Head of caudate nucleus (tissue), 42 donors: ENCODE results near the gene GRIN3B.

Experiments
- DNase-seq, 42 donors: peaks; one replicate each; pipeline versions ENCODE4 v3.0.0 to v3.0.0-alpha.2; 2020 to 2021; ENCODE audit warnings: mixed read lengths in 7 of 42
- intact Hi-C: fragments of 100-400 bp; cut with DNase I; formaldehyde crosslinking; loops from one replicate; pipeline ENCODE4 v1.15.0; 2022

Gene GRIN3B

DNA sequence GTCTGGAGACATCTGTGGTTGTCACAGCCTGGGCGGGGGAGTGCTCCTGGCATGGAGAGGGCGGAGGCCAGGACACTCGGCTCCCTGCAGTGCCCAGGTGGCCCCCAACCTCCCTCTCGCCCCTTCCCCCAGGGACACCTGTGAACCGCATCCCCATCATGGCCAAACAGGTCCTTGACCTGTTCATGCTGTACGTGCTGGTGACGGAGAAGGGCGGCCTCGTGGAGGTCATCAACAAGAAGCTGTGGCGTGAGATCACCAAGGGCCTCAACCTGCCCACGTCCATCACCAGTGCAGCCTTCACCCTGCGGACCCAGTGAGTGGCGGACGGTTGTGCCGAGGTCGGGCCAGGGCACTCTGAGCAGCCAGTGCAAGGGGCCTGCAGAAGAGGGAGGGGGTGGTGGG, 36.1 kb upstream of the GRIN3B start:
- no peak for DNase-seq
- intact Hi-C loops = no loop called here

DNA sequence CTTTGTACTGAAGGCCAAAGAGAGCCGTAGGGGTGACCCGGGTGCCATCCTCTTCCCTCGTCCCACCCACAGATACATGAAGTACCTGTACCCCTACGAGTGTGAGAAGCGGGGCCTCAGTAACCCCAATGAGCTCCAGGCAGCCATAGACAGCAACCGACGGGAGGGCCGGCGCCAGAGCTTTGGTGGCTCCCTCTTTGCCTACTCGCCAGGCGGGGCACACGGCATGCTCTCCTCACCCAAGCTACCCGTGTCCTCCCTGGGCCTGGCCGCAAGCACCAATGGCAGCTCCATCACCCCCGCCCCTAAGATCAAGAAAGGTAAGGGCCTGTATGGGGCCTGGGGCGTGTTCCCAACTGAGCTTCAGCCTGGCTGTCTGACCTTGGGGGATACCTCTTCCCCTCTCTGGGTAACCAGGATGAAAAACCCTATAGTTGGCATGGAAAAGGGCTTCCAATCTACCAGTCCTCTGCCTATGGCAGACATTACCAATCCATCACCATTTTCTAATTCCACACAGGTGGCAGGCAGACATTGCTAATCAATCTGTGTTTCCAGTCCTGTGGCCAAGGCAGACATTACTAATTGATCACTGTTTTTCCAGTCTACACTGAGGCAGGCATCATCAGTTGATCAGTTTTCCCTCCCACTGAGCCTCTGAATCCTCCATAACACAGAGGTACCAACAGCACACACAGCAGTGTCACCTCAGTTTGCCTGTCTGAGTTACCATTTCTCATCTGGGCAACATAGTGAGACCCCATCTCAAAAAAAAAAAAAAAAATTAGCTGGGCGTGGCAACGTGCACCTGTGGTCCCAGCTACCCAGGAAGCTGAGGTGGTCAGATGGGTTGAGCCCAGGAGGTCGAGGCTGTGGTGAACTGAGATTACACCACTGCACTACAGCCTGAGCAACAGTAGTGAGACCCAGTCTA, 35.2 kb upstream of the GRIN3B start:
- intact Hi-C loops = no loop called here
- no peak for DNase-seq

DNA sequence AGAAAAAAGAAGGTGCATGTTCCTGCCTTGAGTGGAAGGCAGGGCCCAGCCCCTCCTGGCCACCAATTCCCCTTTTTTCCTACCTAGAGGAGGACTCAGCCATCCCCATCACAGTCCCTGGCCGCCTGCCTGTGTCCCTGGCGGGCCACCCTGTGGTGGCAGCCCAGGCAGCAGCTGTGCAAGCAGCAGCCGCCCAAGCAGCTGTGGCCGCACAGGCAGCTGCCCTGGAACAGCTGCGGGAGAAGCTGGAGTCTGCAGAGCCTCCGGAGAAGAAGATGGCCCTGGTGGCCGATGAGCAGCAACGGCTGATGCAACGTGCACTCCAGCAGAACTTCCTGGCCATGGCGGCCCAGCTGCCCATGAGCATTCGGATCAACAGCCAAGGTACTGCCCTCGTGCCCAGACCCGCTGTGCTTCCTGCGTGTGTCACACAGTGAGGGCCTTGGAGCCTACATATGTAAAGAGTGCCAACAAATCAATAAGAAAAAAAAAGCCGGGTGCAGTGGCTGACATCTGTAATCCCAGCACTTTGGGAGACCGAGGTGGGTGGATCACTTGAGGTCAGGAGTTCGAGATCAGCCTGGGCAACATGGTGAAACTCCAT, 33.6 kb upstream of the GRIN3B start:
- DNase-seq = no peak
- intact Hi-C loops = no loop called here

DNA sequence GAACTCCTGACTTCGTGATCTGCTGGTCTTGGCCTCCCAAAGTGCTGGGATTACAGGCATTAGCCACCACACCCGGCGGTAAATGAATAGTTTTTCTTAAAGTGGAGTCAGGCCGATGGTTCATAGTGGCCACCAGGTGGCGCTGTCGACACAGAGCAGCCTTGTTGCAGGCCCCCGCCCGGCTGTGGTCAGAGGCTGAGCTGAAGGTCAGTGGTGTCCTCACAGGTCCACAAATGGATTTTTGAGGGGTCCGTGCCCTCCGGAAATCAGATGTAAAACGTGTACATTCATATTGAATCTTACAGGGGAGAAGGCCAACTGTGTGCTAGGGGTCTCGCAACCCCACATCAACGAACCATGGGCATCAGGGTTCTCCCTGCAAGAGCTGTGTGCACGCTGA, 29.5 kb upstream of the GRIN3B start:
- DNase-seq = no peak
- intact Hi-C loops = no loop called here

DNA sequence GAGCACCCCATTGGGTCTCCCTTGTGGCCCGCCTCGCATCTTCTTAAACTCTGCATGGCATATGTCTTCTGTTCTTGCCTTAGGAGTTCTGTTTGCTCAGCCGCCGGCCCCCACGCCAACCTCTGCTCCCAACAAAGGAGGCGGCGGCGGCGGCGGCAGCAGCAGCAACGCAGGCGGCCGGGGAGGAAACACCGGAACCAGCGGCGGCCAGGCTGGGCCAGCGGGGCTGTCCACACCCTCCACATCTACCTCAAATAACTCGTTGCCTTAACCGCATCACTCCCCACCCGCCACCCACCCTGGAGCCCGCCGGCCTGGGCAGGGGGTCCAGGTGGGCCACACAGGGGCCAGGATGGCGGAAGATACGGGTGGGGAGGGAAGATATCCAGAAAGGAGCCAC, 28.4 kb upstream of the GRIN3B start:
- intact Hi-C loops = no loop called here
- DNase-seq = no peak

DNA sequence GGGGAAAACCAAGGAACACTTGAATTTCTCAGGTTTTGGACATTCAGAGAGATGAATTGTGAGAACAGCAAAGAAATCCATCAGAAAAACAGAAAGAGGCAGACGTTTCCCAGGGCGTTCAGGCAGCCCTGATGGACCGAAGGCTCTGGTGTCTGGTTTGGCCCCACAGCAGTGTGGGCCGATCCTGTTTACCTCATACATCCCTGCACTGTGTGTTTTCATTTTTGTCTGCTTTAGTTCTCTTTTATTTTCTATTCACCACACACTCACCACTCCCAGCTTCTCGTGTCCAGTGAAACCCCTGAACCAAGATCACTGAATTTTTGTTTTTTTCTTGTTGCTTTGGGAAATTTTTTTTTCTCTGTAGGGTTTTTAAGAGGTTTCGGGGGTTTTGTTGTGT, 27.9 kb upstream of the GRIN3B start:
- no peak for DNase-seq
- intact Hi-C loops = no loop called here

DNA sequence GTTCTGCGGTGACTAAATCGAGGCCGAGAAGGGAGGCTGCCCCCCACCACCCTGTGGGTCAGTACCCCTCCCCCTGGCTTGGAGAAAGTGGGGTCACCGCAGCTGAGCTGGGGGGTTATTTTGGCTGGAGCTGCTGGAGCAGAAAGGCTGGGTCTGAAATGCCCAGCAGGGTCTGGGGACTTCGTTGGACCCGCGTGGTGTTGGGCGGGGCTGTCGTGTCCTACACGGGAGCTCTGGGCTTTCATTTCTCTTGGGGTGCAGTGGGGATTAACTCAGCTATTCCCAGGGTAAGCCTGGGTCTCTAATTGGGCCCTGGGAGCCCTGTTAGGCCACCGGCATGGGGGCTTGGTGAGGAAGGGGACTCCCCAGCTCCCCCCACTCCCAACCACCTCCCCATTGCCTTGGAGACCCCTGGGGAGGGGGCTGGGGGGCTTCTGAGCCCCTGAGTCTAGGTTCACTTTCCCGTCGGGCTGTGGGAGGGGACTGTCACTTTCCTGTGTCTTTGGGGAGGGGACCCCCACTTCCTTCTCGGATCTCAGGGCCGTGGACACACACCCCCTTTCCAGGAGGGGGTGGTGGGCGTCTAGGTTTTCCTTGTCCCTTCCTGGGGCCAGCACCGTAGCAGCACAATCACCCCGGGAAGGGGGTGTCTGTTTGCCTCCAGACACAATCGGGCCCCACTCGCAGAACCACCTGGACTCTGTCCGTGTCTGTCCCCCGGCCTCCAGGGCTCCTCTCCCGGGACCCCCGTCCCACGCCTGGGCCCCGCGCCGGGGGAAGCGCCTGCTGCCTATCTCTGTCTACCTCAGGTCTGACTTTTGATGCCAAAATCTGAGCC, 26.3 kb upstream of the GRIN3B start:
- intact Hi-C loops = no loop called here
- DNase-seq = no peak

DNA sequence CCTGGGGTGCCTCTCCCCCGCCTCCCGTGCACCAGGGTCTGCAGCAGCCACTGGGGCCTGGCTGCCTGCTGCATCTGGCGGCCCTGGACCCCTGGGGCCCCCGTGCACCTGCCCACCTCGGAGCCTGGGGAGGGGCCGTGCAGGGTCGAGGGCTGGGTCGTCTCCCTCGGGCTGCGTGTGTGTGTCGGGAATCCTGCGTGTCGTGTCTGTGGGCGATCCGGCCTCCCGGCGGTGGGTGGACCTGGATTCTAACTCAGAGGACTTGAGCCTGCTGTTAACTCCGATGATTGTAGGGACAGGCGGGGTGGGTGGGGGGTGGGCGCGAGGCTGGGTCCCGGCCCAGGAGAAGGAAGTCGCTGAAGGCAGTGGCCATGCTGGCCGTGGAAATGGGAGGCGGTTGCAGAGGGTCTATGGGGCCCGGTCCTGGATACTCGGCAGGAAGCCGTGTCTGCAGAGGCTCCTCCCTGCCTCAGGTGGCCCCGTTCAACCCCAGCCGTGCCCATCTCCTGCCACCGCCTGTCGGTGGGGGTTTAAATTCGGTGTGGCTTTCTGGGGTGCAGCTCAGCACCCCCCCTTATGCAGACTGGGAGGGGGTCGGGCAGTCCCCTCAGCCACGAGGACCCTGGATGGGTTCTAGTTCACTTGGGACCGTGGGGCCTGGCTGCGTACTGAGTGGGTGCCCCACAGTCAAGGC, 25.5 kb upstream of the GRIN3B start:
- intact Hi-C loops = no loop called here
- no peak for DNase-seq

DNA sequence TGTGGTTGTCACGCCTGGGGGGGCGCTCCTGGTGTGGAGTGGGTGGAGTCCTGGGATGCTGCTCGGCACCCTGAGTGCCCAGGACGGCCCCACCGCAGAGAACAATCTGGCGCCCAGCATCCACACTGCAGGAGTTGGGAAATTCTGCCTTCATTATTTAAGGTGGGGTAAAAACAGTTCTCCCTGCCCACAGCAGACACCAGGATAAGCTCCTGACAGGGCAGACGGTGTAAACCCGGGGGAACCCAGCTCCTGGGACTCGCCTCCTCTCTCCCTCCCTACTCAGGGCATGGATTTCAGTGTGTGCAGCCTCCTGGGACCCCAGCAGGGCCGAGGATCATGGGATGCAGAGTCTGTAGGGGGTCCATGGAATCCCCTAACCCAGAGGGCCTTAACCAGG, 23.7 kb upstream of the GRIN3B start:
- no peak for DNase-seq
- intact Hi-C loops = no loop called here

DNA sequence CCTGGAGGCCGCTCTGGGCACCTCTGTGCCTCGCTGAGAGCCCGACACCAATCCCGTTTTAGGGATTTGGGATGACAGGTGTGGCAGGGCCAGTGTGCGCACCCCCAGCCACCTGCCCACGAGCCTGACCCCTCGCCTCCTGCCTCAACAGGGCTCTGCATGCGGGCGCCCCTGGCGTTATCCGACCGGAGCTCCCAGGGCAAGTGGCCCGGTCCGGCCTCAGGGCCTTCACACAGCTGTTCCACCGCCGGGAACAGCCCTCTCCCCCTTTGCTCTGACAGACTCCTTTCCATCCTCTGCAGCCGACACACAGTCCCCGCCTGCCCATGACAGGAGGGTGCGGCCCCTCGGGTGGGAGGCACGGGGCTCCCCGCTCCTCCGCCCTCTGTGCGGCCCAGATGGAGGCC, 23.2 kb upstream of the GRIN3B start:
- intact Hi-C loops = no loop called here
- no peak for DNase-seq

DNA sequence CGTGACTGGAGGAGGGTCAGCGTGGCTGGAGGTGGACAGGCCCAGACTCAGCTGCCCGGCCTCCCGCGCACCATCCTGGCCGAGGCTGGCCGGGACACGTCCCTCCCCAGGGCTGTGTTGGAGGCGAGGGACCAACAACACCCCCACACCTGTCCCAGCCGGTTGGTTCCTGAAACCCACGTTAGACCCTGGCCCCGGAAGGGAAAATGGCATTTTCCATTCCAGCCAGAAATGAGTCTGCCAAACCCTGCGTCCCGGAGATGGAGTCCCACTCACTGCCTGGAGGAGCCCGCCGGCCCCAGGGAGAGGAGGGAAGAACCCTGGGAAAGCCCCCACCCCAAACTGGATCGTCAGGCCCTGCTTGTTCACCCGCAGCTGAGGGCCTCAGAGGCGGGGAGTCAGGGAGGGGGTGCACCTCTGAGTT, 20.9 kb upstream of the GRIN3B start:
- intact Hi-C loops = loop anchor here (2.0 kb wide), 1 partner anchor 119 kb away; no protein-coding TSS in a partner anchor
- no peak for DNase-seq

DNA sequence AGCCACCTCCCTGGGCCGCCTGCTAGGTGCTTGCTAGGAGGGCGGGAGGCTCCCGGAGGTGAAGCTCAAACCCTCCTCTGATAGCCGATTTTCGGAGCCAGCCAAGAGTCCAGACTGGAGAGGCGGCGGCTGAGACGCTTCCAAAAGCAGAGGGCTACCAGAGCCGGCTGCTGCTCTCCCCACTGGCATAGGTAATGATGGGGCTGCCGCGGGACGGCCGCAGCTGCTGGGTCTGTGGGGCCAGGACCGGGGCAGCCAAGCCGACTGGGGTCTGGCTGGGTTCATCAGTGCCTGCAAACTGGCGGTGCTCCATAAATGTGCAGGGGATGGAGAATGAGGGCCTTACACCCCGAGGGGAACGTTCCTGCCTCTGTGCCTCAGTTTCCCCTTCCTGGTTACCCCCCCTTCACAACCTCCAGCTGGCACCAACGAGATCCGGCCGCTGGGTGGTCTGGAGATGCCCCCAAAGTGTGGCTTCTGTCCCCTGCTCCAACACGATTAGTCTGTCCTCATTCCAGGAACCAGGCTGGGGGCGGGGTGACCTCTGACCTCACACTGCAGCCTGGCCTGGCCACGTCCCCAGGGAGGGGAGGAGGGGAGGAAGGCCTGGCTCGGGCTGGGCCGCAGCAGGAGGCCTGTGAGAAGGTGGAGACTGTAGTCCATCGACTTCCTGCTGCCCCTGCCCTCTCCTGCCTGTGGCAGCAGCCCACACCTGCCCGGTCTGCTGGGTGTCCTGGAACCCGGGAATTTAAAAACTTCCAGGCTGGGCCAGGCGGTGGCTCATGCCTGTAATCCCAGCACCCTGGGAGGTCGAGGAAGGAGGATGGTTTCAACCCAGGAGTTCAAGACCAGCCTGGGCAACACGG, 19.9 kb upstream of the GRIN3B start:
- DNase-seq = no peak
- intact Hi-C loops = no loop called here

DNA sequence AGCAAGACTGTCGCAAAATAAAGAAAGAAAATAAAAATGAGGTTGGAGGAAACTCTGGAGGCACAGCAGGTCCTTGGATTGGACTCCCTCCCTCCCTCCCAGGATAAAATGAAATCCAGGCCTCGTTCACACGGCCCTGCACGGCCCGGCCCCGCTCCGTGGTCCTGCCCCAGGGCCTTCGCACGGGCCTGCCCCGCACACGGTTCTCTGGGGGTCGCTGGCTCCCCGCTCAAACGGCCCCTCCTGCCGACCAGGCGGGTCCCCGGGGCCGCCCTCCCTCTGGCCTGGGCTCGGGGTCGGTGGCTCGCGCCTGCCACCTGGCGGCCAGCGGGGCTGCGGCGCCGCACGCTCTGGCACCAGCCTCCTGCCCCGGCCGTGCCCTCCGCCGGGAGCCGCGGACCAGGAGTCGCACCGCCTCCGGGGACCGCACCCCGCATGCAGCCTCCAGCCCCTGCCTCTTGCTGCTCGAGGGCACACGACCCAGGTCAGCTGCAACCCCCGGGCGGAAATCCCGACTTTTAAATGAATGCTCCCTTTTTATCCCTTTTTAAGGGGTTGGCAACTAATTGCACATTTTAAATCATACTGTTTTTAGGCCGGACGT, 17.6 kb upstream of the GRIN3B start:
- intact Hi-C loops = loop anchor here (1.0 kb wide), 1 partner anchor 61 kb away; no protein-coding TSS in a partner anchor
- peak; percentile 24 to 91 (median 79) for DNase-seq

DNA sequence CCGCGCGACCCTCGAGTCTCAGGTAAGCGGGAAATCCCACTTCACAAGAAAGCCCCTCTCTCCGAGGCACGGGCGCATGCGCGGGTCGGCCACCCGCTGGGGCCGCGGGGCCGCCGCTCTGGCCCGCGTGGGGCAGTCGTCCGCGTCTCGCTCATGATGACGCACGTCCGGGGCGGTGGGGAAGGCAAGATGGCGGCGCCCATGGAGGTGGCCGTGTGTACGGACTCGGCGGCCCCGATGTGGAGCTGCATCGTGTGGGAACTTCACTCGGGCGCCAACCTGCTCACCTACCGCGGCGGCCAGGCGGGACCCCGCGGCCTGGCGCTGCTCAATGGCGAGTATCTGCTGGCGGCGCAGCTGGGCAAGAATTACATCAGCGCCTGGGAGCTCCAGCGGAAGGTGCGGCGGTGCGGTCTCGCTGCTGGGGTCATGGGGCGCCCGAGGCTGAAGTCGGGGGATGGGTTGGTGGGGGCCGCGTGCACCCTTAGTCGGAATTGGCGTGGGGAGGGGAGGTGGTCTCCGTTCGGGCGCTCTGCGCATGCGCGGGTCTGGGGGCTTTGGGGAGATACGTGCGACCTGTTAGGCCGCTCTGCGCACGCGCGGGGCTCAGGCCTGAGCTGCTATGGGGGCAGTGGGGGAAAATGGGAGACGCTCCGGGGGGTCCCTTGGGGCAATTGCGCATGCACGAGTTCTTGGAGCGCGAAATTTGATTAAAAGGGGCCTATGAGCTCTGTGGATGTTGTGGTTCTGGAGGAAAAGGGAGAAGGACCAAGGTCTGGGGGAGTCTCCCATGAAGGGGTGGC, 15.9 kb upstream of the GRIN3B start, which contains the start of gene WDR18:
Gene WDR18, plus strand, starts transcription at position 181 of the 803 bp plus-strand sequence. Its CDS starts 9 bp downstream, at position 190.
- DNase-seq = peak; percentile 90 to 99 (median 96)

DNA sequence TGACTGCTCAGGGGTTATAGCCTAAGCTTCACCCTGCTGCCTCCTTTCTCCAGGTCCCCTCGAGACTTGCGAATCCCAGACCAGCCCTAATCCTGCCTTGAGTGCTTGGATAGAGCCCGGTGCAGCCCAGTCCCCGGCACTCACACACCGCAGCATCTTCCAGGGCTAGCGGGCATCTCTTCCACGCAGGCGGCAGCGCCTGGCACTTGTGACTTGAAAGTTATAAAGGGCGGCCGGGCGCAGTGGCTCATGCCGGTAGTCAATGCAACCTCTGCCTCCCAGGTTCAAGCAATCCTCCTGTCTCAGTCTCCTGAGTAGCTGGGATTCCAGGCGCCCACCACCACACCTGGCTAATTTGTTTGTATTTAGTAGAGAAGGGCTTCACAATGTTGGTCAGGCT, 14.1 kb upstream of the GRIN3B start:
- intact Hi-C loops = no loop called here
- no peak for DNase-seq

More for the DNA sequence above, 15.9 kb upstream of the GRIN3B start, which contains the start of gene WDR18:
- intact Hi-C loops = loop anchor here (1.0 kb wide), 1 partner anchor 37 kb away; the partner anchor contains the start of genes RNU6-2 and TMEM259

DNA sequence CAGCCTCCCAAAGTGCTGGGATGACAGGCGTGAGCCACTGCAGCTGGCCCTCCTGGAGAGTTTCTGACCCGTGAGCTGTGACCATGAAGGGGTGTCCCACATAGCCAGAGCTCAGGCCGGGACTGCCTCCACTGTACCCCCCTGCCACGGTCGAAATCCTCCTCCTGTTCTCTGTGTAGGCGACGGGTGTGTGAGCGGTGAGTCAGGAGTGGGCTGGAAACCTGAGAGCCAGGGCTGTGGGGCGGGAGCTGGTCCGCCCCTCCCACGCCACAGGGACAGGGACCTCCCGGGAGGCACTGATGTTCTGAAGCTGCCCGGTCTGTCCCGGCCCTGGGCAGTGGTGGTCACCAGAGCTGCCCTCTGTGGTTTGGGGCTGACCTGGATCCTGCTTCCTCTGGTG, 12.1 kb upstream of the GRIN3B start:
- intact Hi-C loops = no loop called here
- no peak for DNase-seq

DNA sequence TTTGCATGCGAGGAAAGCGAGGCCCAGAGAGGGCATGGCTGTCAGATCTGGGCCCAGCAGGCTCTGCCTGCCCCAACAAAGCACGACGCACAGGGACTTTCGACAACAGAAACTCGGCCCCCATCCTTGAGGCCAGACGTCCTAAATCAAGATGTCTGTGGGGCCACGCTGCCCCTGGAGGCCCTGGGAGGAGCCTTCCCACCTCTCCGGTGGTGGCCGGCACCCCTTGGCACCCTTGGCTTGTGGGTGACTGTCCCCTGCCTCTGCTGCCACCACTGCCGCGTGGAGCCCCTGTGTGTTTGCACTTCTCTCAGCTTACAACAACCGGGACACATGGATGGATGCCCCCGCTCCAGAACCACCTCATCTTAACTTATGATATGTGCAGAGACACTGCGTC, 11.7 kb upstream of the GRIN3B start:
- no peak for DNase-seq
- intact Hi-C loops = no loop called here
